ENCODE measurements around the gene LRFN3.
"Not testable (repeated sequence)": the region's sequence is repeated elsewhere in the genome, so short reads cannot be mapped to it uniquely, and the experiment has no call there.

LRFN3 gene

DNA sequence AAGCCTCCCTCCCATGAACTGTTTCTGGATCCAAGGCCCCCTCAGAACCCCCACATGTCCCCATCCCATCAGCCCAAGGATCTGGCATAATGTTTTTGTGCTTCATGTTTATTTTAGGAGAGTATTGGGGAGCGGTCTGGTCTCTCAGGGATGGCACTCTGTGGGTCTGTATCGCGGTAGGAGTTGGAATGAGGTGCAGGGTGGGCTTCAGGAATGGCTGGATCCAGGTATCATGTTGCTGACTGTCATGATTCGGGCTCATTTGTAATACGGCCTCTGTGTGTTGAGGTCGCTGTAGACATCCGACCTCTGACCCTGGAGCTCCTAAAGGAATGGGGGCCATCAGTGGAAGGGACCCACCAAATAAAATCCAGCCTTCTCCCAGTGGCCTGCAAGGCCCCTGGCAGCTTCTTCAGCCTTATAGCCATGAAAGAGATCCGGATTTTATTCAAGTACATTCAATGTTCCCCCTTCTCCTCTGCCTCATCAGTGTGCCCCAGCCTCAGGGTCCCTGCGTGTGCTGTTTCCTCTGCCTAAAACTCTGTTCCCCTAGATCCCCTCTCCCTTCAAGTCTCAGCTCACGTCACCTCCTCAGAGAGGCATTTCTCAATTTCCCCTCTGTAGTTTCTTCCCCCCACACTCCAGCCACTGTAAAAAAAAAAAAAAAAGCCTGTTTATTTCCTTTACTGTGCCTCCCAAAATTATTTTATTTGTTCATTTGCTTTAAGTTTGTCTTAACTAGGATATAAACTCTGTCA lies 31.7 kb upstream of the LRFN3 start:
- no peak for DNase-seq (ENCODE audit: low read depth in 1 of 2, low spot score in 1 of 2)

DNA sequence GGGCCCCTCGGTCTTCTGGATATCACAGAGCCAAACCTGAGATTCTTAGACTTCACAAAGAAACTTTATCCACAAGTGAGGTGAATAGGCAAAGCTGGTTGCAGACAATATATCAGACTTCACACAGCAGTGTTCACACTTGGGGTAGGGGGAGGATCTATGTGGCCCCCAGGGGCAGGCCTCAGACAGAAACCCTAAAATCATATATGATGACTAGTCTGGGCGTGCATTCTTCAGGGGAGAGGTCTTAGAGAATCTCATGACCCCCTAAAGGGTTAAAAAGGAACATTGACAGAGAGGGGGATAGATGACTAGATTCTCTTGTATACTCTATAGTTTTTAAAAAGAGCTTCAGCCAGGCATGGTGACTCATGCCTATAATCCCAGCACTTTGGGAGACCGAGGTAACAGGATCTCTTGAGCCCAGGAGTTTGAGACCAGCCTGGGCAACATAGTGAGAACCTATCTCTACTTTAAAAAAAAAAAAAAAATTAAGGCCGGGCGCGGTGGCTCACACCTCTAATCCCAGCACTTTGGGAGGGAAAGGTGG lies 30.9 kb upstream of the LRFN3 start:
- no peak for DNase-seq (ENCODE audit: low read depth in 1 of 2, low spot score in 1 of 2)

DNA sequence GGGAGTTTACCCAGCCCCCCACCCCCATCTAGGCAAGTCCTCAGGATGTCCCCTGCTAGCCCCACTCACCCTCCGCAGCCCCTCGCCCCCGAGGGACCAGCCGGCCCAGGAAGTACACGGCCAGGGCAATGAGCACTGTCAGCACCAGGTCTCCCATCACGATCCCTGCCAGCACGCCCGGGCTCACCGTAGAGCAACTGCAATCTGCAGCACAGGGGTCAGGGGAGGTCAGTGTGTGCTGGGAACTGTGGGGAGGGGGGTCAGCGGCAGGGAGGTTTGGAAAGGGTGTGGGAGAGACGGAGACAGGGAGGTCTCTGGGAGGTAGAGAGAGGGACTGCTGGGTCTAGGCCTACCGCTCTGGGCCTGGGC lies 28.8 kb upstream of the LRFN3 start:
- no peak for DNase-seq (ENCODE audit: low read depth in 1 of 2, low spot score in 1 of 2)

DNA sequence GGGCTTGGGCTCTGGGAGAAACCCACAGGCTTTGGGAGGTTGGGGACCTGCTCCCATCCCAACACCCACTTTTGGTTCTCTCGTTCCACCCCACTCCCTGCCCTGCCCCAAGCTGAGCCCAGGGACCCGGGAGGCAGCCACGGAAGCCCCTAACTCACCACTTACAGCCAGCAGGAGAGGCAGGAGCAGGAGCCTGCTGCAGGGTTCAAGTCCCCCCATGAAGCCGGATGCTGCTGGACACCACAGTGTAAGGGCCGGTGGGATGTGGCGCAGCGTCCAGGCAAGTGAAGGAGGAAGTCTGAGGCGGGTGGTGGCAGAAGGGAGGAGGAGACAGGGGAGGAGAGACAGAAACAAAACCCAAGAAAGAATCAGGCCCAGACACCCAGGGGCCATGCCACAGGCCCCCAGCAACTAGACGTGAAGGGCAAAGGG lies 28.1 kb upstream of the LRFN3 start, which contains the start of gene TYROBP:
Gene TYROBP, minus strand, starts transcription at position 286 of the 432 bp plus-strand sequence. Its CDS starts 67 bp downstream, at position 219.
- DNase-seq (ENCODE audit: low read depth in 1 of 2, low spot score in 1 of 2), result no peak

DNA sequence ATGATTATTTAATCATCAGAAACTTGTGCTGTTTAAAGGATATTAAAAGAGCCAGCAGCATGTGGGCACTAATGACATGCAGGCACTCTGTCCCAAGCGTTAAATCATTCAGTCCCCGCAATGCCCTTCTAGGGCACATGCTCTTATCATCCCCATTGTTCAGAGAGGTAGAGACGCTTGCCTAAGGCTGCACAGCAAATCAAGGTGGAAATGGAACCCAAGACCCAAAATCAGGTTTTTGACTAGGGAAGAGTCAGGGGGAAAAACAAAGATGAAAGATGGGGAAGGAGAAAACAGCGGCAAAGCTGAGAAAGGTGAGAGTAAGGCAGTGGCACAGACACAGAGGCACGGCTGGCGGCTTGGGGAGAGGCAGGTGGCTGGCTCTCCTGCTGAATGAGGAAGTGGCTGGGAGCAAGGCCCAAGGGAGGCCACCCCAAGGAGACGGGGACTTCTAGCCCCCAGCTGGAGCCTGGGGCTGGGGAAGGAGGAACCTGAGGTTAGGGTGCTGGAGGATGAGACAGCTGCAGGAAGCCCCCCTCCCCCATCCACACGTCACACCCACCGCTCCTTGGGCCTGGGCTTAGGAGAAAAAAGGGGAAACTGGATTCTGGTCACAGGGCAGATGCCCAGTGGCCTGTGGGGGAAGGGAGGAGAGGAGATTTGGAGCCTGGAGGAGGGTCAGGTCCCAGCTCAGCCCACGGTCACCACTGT lies 27.0 kb upstream of the LRFN3 start:
- no peak for DNase-seq (ENCODE audit: low read depth in 1 of 2, low spot score in 1 of 2)

DNA sequence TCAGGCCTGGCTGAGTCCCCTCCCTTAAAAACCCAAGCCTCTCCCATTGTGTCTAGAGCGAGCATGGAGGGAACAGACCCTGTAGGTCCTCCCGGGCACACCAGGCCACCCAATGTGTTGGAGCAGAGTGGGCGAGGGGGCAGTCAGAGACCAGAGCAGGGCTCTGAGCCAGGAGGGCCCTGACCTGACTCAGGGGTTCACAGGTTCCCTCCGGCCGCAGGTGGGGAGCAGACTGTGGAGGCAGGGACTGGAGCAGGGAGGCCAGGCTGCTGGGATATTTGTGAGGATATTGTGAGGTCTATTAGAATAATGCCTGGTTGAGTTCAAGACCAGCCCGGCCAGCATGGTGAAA lies 26.5 kb upstream of the LRFN3 start:
- no peak for DNase-seq (ENCODE audit: low read depth in 1 of 2, low spot score in 1 of 2)

DNA sequence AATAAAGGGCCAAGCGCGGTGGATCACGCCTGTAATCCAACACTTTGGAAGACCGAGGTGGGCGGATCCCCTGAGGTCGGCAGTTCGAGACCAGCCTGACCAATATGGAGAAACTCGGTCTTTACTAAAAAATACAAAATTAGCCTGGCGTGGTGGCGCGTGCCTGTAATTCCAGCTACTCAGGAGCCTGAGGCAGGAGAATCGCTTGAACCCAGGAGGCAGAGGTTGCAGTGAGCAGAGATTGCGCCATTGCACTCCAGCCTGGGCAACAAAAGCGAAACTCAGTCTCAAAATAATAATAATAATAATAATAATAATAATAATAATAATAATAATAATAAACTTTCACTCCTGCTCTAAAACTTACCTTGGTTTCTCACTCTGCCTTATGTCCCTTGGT lies 25.8 kb upstream of the LRFN3 start:
- not testable (repeated sequence) for DNase-seq (ENCODE audit: low read depth in 1 of 2, low spot score in 1 of 2)

DNA sequence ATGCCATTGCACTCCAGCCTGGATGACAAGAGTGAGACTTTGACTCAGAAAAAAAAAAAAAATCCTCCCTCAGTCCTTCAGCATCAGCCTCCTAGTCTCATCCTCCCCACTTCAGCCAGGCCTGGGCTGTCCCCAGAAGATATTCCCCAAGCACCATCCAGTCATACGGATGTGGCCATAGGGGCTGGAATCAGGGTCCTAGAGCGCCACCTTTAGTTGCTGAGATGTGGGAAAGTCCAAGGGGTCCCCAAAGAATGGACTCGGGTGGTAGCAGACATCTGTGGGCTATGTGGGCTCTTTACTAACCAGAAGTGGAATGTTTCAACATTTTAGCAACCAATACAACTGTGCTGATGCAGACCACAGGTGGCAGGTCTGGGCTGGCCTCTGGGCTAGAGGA lies 25.0 kb upstream of the LRFN3 start:
- DNase-seq (ENCODE audit: low read depth in 1 of 2, low spot score in 1 of 2), result no peak

DNA sequence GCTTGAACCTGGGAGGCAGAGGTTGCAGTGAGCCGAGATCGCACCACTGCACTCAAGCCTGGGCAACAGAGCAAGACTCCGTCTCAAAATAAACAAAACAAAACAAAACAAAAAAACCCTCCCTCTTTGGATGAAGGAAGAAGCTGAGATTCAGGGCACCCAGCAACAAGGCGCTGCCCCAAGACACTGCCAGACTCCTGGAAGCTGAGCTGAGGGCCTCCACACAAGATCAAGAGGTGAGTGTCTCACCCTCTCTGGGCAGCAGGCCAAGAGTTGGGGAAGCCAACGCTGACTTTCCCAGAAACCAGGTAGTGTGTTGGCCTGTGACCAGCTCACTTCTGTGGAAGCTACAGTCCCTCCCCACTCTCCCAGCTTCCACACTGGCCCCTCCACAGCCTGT lies 24.4 kb upstream of the LRFN3 start:
- DNase-seq (ENCODE audit: low read depth in 1 of 2, low spot score in 1 of 2), result no peak

DNA sequence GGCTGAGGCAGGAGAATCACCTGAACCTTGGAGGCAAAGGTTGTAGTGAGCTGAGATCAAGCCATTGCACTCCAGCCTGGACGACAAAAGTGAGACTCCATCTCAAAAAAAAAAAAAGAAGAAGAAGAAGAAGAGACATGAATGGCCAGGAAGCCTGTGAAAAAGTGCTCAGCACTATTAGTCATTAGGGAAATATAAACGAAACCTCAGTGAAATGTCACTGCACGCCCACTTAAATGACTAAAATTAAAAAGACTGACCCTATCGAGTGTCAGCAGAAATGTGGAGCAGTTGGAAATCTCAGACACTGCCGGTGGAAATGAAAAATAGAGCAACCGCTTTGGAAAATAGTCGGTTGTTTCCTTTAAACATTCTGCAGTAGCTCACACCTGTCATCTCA lies 22.6 kb upstream of the LRFN3 start:
- no peak for DNase-seq (ENCODE audit: low read depth in 1 of 2, low spot score in 1 of 2)

DNA sequence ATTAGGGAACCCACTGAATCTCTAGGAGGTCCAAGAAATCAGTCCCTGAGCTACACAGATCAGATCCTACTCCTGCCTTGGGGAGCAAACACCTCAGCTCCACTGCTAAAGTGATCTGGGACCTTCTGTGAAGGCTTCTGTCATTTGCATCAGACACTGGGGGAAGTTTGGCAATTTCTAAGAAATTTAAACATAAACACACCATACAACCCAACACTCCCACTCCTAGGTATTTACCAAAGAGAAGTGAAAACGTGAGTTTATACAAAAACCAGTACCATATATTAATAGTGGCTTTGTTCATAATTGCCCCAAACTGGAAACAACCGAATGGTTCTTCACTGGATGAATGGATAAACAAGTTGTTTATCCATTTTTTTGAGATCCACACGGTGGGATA lies 20.7 kb upstream of the LRFN3 start:
- no peak for DNase-seq (ENCODE audit: low read depth in 1 of 2, low spot score in 1 of 2)

DNA sequence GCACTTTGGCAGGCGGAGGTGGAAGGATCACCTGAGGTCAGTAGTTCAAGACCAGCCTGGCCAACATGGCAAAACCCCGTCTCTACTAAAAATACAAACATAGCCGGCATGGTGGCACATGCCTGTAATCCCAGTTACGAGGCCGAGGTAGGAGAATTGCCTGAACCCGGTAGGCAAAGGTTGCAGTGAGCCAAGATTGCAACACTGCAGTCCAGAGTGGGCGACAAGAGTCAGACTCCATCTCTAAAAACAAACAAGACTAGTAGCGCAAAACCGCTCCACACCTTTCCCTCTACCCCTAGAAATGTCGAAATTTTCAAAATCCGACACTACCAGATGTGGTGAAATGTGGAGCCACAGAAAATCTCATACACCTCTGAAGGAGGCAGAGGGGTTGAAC lies 16.9 kb upstream of the LRFN3 start:
- no peak for DNase-seq (ENCODE audit: low read depth in 1 of 2, low spot score in 1 of 2)

DNA sequence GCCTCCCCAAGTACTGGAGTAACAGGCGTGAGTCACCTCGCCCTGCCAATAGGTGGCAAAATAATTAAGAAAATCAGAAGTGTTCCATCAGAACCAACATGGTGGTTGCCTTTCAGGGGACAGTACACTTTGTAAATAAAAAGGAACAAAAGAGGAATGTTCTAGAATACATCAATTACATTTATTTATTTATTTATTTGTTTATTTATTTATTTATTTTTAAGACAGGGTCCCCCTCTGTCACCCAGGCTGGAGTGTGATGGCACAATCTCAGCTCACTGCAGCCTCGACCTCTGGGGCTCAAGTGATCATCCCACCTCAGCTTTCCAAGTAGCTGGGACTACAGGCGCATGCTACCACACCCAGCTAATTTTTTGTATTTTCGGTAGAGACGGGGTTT lies 15.2 kb upstream of the LRFN3 start:
- no peak for DNase-seq (ENCODE audit: low read depth in 1 of 2, low spot score in 1 of 2)

DNA sequence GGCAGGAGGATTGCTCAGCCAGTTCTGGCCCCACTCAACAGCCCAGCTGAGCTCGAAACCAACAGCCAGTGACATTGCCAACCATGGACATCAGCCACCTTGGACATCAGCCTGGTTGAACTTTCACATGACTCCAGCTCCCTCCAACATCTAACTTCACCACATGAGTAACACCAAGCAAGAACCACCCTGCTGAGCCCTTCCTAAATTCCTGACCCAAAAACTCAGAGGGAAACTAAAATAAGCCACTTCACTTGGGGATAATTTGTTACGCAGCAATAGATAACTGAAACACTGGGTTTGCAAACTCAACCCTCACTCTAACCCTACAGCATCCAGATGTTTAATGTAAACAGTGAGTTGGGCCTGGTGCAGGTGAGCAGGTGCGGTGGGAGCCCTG lies 10.7 kb upstream of the LRFN3 start:
- DNase-seq (ENCODE audit: low read depth in 1 of 2, low spot score in 1 of 2), result no peak

DNA sequence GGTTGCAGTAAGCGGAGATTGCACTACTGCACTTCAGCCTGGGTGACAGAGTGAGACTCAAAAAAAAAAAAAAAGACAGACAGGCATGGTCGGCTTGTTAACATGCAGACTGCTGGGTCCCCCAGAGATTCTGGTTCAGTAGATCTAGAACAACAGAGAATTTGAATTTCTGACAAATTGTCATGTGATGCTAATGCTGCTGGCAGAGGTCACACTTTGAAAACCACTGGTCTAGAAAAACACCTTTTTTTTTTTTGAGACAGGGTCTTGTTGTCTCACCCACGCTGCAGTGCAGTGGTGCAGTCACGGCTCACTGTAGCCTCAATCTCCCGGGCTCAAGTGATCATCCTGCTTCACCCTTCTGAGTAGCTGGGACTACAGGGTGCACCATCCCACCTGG lies 7.7 kb upstream of the LRFN3 start:
- no peak for DNase-seq (ENCODE audit: low read depth in 1 of 2, low spot score in 1 of 2)

DNA sequence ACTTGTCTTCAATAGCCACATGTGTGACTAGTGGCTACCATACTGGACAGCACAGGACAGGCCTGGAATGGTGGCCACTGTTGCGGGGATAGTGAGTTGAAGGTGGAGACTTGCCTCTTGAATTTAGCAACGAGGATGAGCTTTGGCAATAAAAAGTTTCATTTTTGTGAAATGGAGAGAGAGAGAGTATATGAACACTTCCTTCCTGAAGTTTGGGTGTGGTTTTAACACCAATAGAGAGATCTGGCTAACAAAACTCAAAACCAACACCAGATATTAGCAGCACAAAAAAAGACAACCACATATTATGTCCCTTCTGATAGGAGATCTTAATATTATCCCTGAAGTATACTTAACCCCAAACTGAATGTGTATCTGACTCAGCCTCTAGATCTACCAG lies 6.3 kb upstream of the LRFN3 start:
- no peak for DNase-seq (ENCODE audit: low read depth in 1 of 2, low spot score in 1 of 2)

DNA sequence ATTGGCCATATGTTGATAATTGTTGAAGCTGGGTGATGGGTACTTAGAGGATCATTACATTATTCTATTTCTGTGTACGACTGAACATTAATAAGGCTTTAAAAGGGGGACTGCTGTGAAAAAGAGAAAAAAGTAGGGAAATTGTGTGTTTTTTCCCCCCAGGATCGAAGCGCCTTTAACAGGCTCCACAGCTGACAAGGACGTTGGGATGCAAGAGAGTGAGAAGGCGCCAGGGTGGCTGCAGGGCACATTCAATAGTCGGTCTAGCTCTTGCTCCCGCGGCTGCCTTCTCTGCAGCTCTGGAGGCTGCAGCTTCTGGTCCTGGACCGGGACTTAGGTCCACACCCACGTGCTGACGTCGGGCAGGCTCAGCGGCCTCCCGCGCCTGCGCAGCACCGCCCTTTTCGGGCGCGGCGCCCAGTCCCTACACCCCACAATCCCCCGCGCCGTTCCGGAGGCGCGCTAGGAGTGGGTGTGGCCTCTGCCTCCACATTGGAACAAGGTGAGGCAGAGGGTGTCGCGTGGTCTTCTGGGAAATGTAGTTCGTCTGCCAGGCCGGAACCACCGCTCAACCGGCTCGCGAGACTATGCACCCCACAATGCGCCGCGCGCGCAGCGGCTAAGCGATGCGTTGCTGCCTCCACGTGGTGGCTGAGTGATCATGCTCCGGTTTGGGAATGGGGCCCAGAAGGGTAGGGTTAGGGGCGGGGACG lies 4.9 kb upstream of the LRFN3 start:
- peak; percentile 98 to 99 for DNase-seq (ENCODE audit: low read depth in 1 of 2, low spot score in 1 of 2)

DNA sequence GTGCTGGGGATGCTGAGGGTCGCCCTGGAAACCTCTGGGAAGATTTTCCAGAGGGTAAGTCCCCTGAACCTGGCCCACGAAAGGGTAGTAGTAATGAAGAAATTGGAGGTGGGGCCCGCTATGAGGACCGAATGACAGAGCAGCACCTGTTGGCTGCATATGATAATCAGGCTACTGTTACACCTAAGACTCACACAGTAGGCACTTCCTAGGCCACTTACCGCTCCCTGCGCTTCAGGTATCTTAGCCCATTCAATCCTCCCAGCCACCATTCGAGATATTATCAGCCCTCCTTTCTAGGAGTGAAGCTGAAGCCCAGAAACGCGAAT lies 4.3 kb upstream of the LRFN3 start:
- DNase-seq (ENCODE audit: low read depth in 1 of 2, low spot score in 1 of 2), result no peak

DNA sequence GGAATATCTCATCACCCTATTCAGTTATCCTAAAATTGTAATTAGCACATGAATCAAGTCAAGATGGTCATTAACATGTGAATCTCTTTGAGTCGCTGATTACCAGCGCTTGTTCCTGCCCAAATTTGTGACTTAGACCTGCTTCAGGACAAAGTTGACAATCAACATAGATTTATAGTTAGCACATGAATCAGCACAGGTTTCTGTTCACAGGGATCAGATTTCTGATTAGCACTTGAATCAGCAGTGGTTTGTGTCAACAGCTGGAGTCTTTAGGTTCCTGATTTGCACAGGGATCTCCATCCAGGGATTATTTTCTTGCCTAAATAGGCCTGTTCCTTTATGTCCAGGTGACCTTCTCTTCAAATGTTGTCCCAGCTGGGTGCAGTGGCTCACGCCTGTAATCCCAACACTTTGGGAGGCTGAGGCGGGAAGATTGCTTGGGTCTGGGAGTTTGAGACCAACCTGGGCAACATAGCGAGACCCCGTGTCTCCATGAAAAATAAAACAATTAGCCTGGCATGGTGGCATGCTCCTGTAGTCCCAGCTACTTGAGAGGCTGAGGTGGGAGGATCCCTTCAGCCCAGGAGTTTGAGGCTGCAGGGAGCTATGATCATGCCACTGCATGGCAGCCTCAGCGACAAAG lies 3.8 kb upstream of the LRFN3 start:
- no peak for DNase-seq (ENCODE audit: low read depth in 1 of 2, low spot score in 1 of 2)

DNA sequence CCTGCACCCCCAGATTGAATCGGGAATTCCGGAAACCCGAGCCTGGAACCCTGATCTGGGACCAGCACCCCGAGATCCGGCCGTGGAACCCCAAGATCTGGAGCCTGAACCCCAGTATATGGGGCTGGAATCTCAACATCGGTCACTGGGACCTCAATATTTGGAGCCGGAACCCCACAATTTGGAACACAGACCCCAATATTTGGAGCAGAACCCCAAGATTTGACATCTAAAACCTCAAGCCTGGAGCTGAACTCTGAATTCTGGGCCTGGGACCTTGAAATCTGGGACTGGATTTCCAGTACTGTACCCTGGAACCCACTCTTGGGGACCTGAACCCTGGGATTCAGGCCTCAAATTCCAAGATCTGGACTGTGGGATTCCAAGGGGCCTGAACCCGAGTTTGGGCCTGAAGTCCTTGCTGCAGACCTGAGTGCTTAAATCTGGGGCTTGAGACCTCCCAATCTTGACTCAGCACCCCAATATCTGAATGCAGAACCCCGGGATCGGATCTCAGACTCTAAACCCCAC lies 629 bp downstream of the LRFN3 start:
- DNase-seq (ENCODE audit: low read depth in 1 of 2, low spot score in 1 of 2), result no peak
